ENCODE measurements around the gene PPP1R3A. TPM values are rescaled to one million over a fixed set of nuclear protein-coding genes. Genes with fewer than 3 reads are reported as not detected.

The PPP1R3A gene
- total RNA-seq, 1 donor from 2014 or later, result not detected

DNA sequence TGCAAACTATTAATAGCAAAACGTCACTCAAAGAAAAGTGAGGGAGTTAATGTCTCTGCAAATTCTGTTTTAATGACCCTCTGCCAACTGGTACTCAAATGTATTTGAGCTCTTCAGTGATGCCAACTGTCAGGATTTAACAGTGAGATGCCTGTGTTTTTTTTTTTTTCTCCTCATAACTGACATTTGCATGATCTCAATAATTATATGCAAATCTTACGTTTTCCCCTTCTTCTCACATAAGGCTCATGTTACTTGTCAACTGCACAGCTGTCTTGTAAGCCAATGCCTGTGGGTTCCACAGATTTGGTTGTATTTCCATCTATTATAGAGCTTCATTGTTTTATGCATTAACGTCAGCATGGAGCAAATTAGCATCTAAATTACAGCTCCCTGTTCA lies 38.2 kb downstream of the PPP1R3A start:
- DNase-seq (ENCODE audit: low spot score in 2 of 2) (no peak), FAIRE-seq (no peak)

DNA sequence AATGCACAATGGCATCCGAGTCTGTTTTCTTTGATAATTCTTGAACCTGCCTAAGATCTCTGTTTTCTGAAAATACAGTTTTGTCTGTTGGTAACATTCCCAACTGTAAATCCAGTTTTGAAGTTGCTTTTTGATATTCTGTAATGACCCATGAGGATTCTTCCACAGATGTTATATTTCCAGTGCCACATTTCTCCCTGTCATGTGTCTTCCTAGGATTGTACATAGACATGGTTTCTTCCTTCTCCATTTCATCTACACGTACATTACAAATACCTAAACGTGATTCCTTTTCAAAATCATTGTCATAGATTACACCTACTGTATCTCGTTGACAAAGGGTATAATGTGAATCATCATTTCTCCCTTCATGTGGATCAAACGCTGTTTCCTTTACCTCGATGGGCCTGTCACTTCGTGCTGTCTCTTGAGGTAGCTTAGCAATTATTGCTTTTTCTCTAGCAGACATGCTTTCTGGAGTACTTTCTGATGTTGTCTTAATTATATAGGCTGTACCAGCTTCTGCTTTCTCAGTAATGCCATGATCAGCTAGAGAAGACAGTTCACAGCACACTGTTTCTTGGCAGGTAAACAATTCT lies 40.3 kb downstream of the PPP1R3A start:
- DNase-seq (ENCODE audit: low spot score in 2 of 2), result no peak

DNA sequence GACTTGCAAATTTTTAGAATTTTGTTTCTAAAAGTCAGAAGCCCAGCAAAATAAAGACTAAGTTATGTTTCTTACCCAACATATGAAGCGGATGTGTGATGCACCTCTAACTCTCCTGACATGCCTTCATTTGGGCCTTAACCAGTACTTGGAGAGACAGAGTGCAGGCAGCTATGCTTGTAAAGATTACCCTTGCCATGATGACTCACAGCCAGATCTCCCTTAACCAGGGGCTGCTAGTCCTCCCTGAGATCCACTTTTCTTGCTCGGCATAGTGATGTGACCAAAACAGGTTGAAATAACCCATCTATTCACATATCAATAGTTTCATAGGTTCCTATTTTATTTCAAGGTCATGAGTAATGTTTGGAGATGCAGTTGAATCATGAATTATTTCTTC lies 43.6 kb downstream of the PPP1R3A start:
- no peak for FAIRE-seq
- DNase-seq (ENCODE audit: low spot score in 2 of 2), result no peak

More for the DNA sequence above, 40.3 kb downstream of the PPP1R3A start:
- FAIRE-seq, result no peak

DNA sequence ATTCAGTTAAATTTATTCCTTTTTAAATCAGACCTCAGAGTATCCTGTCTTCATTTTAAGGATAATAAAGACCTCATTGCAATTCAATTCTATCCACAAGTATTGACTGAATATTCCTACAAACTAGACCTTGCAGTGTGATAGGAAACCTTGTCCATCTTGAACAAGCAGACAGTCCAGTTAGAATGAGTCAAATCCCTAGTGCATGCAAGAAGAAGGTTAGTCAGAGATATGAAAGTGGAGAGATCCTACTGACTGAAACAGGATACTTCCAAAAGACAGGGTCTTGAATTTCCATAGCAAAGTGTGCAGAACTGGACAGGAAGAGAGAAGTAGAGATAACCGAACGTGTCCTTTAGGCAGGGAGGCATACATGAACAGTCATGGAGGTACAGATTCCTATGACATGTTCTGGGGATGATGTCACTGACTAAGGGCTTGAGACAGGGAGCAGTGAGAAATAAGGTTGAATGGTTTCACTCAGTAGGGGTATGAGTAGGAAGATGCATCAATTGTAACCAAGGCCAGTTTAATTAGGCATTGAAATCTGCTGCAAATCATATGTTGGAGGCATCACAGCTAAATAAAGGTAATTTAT lies 45.2 kb downstream of the PPP1R3A start:
- DNase-seq (ENCODE audit: low spot score in 2 of 2) (no peak), FAIRE-seq (no peak)

DNA sequence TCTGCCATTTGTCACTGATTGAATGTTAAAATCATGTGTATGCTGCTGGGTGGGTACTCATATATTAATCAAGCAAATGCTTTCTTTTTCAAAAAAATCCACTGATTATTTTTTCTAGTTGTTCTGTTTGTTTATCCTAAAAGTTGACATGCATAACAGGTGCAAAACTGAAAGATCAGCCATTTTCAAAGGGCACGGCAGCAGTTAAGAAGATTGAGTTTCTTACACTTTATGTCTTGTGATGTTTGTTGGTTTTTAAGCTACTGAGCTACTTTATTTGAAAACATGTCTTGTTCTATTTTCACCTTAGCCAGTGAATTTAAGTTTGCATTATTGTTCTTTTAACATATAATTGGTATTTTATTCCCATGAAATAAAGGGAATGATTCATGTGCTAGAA lies 45.8 kb downstream of the PPP1R3A start:
- DNase-seq (ENCODE audit: low spot score in 2 of 2), result no peak
- no peak for FAIRE-seq

DNA sequence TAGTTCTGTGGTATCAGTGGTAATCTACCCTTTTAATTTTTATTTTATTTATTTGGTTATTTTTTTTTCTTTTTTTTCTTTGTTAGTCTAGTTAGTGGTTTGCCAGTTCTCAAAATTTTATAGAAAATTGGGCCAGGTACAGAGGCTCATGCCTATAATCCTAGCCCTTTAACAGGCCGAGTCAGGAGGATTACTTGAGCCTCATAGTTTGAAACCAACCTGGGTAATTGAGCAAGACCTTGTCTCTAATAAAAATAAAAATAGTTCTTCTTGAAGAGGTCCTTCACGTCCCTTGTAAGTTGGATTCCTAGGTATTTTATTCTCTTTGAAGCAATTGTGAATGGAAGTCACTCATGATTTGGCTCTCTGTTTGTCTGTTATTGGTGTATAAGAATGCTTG lies 51.5 kb downstream of the PPP1R3A start:
- FAIRE-seq, result no peak

DNA sequence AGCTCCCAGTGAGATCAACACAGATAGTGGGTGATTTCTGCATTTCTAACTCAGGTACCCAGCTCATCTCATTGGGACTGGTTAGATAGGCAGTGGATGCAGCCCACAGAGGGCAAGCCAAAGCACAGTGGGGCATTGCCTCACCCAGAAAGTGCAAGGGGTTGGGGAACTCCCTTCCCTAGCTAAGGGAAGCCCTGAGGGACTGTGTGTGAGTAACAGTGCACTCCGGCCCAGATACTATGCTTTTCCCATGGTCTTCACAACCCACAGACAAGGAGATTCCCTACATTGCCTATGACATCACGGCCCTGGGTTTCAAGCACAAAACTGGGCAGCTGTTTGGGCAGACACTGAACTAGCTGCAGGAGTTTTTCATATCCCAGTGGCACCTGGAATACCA lies 62.8 kb downstream of the PPP1R3A start:
- FAIRE-seq, result no peak
- DNase-seq (ENCODE audit: low spot score in 2 of 2), result no peak

More for the DNA sequence above, 51.5 kb downstream of the PPP1R3A start:
- no peak for DNase-seq (ENCODE audit: low spot score in 2 of 2)

DNA sequence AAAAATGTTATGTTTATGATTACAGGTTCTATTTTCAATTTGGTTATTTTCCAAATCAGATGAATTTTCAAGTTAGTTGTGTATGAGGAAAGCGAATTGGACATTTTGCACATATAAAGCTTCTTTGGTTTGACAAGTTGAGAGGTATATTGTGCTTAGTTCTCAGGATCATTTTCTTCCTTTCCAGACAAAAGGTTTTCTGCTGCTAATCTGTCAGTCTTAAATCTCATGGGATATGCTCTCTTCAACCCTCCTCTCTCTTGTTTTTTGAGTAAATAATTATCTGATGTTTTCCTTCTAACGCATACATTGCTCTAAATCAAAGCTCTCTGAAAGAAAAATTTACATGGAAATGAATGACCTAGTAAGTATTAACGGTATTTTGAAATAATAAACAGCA lies 77.9 kb downstream of the PPP1R3A start:
- no peak for FAIRE-seq
- DNase-seq (ENCODE audit: low spot score in 2 of 2), result no peak

DNA sequence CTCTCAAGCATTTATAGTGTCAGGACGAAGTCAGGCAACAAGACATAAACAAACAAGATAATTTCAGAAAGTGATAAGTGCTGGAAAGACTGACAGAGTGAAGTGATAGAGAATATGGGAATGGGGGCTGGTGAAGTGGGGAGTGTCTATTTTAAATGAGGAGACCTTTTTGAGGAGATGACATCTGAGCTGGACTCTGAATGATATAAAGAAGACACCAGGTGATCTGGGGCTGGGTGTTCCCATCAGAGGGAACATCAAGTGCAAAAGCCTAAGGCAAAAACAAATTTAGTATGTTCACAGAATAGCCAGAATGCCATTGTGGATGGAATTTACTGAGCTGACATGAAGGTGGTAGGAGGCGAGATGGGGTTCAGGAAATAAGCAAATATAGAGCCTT lies 83.4 kb downstream of the PPP1R3A start:
- FAIRE-seq (no peak), DNase-seq (ENCODE audit: low spot score in 2 of 2) (no peak)

DNA sequence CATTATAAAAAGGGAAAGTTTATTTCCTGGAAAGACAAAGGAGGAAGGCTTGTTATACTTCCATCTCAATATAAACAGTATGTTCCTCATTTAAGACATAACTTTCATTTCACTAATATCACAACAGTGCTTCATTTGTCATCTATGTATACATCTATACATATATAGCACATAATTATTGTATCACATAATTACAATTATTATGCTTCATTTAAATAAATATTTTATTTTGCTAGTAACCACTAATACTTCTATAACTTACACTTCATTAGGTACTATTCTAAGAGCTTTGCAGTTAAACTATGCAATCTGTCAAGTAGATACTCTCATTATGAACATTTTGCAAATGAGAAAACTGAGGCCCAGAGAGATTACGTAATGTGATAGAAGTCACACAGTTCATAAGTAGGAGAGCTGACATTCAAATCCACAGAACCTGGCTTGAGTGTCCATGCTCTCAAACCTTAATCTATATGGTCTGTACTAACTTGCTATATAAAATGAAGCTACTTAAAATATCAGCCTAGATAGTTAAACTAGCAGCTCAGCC lies 86.5 kb downstream of the PPP1R3A start:
- FAIRE-seq (no peak), DNase-seq (ENCODE audit: low spot score in 2 of 2) (no peak)

DNA sequence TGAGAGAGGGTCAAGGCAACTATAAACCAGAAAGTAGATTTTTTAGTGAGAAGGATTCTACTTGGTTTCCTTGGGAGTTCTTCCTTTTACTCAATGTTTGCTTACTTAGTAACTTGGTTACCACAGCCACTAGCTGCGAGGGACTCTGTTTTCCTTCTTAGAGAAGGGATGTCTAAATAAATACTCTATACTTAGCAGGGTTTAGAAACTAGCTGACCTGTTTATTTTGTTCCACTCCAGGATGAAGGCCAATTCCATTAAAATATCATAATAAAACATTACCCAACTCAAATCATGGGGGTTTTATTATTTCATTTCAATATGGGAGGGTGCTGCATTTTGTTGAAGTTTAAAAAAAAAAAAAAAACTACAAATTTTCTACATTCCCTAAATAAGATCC lies 87.3 kb downstream of the PPP1R3A start:
- no peak for DNase-seq (ENCODE audit: low spot score in 2 of 2)
- no peak for FAIRE-seq

DNA sequence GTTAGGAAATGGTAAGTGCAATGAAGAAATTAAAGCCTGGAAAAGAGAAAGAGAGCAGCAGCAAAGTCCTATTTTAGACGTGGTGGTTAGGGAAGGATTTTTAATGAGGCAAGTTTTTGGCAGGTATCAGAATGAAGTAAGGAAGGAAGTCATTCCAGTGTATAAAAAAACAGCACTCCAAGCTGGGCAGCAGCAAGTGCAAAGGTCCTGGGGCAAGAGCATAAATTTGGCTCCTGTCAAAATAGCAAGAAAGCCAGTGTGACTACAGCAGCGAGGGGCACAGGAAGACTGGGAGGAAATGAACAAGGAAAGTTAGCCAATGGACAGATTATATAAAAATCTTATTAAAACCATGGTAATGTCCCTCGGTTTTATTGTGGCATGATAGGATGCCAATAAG lies 90.2 kb downstream of the PPP1R3A start:
- DNase-seq (ENCODE audit: low spot score in 2 of 2) (no peak), FAIRE-seq (no peak)

Measured in frontal cortex (tissue), 4 donors.